PFSK-1 (cell line): ENCODE data around the gene ABCB1. TPM values are rescaled to one million over a fixed set of nuclear protein-coding genes. Genes with fewer than 3 reads are reported as not detected.

Experiments used
- FOXP2 ChIP-seq: optimal IDR thresholded peaks from 2 replicates; pipeline ENCODE3; 2011; ENCODE audit warnings: borderline replicate concordance, control low read depth, inconsistent platforms; ENCODE audit not compliant: insufficient read depth; ENCODE audit errors: extremely low read length, extremely low read depth
- POLR2AphosphoS5 ChIP-seq: IDR thresholded peaks from 2 replicates; pipeline ENCODE4 v1.6.1; 2012; ENCODE audit warnings: low read depth, mild to moderate bottlenecking, control low read depth, low read length, moderate library complexity
- REST ChIP-seq, 2 experiments: IDR thresholded peaks; 2 replicates each; pipeline versions ENCODE4 v1.6.1 to v1.8.0; 2011 to 2012; ENCODE audit warnings: low read depth in 2 of 2, low read length in 2 of 2, control low read depth in 1 of 2, inconsistent platforms in 1 of 2, mild to moderate bottlenecking in 1 of 2, moderate library complexity in 1 of 2; ENCODE audit not compliant: insufficient read depth in 1 of 2
- SIN3A ChIP-seq: IDR thresholded peaks from 2 replicates; pipeline ENCODE4 v1.6.1; 2012; ENCODE audit warnings: mild to moderate bottlenecking, low read length, moderate library complexity, borderline replicate concordance; ENCODE audit not compliant: insufficient read depth
- TAF1 ChIP-seq: IDR thresholded peaks from 2 replicates; pipeline ENCODE4 v1.6.1; 2012; ENCODE audit warnings: low read length, control low read depth, borderline replicate concordance; ENCODE audit not compliant: insufficient read depth
- polyA plus RNA-seq: library from polyadenylated mRNA; unstranded; fragments of >200 nt; gene quantifications from one replicate; pipeline ENCODE4 v1.2.1, GENCODE V29; 2012; ENCODE audit warnings: low read depth, missing spikeins; ENCODE audit not compliant: insufficient read length

The ABCB1 gene
- 0.26 TPM for polyA plus RNA-seq

- no peak for TF ChIP-seq SIN3A
- TF ChIP-seq REST (IDR thresholded peaks at IDR 0.05; ENCODE audit: insufficient read depth in 1 of 2, low read depth in 2 of 2, low read length in 2 of 2): no peak
- no peak for TF ChIP-seq FOXP2
- no peak for TF ChIP-seq TAF1
- no peak for TF ChIP-seq POLR2AphosphoS5
Observed at GRCh38 chr7:87600130-87601124, at the start of gene ABCB1. Gene ABCB1, minus strand, starts transcription at chr7:87600884. Its CDS starts 700 bp downstream, at chr7:87600184.

DNA sequence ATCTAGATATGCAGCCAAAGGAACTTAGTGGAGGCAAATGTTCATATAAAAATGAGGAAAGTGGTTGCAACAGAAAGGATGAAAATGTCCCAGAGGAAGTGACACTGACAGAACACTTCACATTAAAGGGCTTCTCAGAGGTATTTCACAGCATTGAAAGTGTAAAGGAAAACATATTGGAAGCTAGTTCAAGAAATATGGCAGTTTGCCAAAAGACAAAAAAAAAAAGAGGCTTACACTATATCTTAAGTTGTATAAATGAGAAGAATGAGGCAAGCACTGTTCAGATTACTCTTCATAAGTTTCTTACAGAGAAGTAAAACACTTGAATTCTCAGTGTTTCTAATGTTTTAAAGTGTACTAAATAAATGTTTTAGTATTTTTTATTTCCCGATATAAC is 47.6 kb upstream of the ABCB1 start:
- TF ChIP-seq POLR2AphosphoS5 (no peak), SIN3A (no peak), TAF1 (no peak), REST (IDR thresholded peaks at IDR 0.05; ENCODE audit: insufficient read depth in 1 of 2, low read depth in 2 of 2, low read length in 2 of 2) (no peak), FOXP2 (no peak)

- TF ChIP-seq SIN3A (no peak), POLR2AphosphoS5 (no peak), REST (IDR thresholded peaks at IDR 0.05; ENCODE audit: insufficient read depth in 1 of 2, low read depth in 2 of 2, low read length in 2 of 2) (no peak), TAF1 (no peak), FOXP2 (no peak)
Observed at GRCh38 chr7:87645446-87645845, 44.8 kb upstream of the ABCB1 start.

GRCh38 chr7:87635921-87636320 is 35.2 kb upstream of the ABCB1 start:
- TF ChIP-seq SIN3A (no peak), FOXP2 (no peak), POLR2AphosphoS5 (no peak), REST (IDR thresholded peaks at IDR 0.05; ENCODE audit: insufficient read depth in 1 of 2, low read depth in 2 of 2, low read length in 2 of 2) (no peak), TAF1 (no peak)
